NCI-H446 (cell line): ENCODE data around the gene KCNG2.

Experiments
- DNase-seq, 2 experiments: peaks; one replicate each; lab custom pipeline; 2025; lab: John Stamatoyannopoulos, UW

The KCNG2 gene

GRCh38 chr18:79799619-79800370 lies 2.1 kb downstream of the KCNG2 start:
- no peak for DNase-seq

GRCh38 chr18:79800371-79801180 lies 2.8 kb downstream of the KCNG2 start:
- no peak for DNase-seq

GRCh38 chr18:79801217-79801616 lies 3.5 kb downstream of the KCNG2 start:
- no peak for DNase-seq

- DNase-seq, result no peak
Measured at GRCh38 chr18:79801641-79802040, 3.9 kb downstream of the KCNG2 start.

- no peak for DNase-seq
Measured at GRCh38 chr18:79802298-79802697, 4.6 kb downstream of the KCNG2 start.

- DNase-seq, result no peak
Measured at GRCh38 chr18:79803611-79804051, 5.9 kb downstream of the KCNG2 start.

- DNase-seq, result no peak
Measured at GRCh38 chr18:79804130-79804787, 6.5 kb downstream of the KCNG2 start.

- no peak for DNase-seq
Measured at GRCh38 chr18:79805211-79805887, 7.6 kb downstream of the KCNG2 start.

- DNase-seq, result no peak
Measured at GRCh38 chr18:79805926-79806487, 8.3 kb downstream of the KCNG2 start.

- DNase-seq, result no peak
Measured at GRCh38 chr18:79806976-79807841, 9.5 kb downstream of the KCNG2 start.

- DNase-seq, result no peak
Measured at GRCh38 chr18:79809482-79810192, 11.9 kb downstream of the KCNG2 start.

GRCh38 chr18:79812052-79812451 lies 14.3 kb downstream of the KCNG2 start:
- DNase-seq, result no peak

GRCh38 chr18:79814373-79814772 lies 16.6 kb downstream of the KCNG2 start:
- no peak for DNase-seq

GRCh38 chr18:79815657-79816056 lies 17.9 kb downstream of the KCNG2 start:
- no peak for DNase-seq

GRCh38 chr18:79816092-79816491 lies 18.4 kb downstream of the KCNG2 start:
- DNase-seq, result no peak

- DNase-seq, result no peak
Measured at GRCh38 chr18:79816981-79817606, 19.4 kb downstream of the KCNG2 start.

- no peak for DNase-seq
Measured at GRCh38 chr18:79817607-79817998, 19.9 kb downstream of the KCNG2 start.

GRCh38 chr18:79818036-79818435 lies 20.3 kb downstream of the KCNG2 start:
- DNase-seq, result no peak

- DNase-seq, result no peak
Measured at GRCh38 chr18:79818631-79819030, 20.9 kb downstream of the KCNG2 start.
